8988T (cell line): ENCODE measurements around the gene EFNA1.
"Not testable (repeated sequence)": the region's sequence is repeated elsewhere in the genome, so short reads cannot be mapped to it uniquely, and the experiment has no call there.

Experiments used
- DNase-seq: peaks from one replicate; pipeline ENCODE4 v3.0.0; 2011

EFNA1 gene

GRCh38 chr1:155160128-155160527 lies 32.5 kb downstream of the EFNA1 start:
- no peak for DNase-seq

DNA sequence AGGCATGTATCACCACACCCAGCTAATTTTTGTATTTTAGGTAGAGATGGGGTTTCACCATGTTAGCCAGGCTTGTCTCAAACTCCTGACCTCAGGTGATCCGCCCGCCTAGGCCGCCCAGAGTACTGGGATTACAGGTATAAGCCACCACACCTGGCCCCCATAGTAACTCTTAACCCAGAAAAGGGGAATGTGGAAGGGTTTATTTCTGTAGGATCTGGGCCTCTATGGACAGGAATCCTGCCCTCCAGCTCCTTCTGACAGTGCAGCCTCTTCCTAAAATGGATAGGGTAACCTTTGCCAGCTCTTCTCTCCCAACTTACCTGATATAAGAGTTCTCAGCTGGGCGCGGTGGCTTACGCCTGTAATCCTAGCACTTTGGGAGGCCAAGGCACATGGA lies 35.0 kb downstream of the EFNA1 start:
- DNase-seq, result not testable (repeated sequence)

- DNase-seq, result not testable (repeated sequence)
Measured at GRCh38 chr1:155163785-155164184, 36.1 kb downstream of the EFNA1 start.

GRCh38 chr1:155164625-155165024 lies 36.9 kb downstream of the EFNA1 start:
- DNase-seq, result not testable (repeated sequence)

DNA sequence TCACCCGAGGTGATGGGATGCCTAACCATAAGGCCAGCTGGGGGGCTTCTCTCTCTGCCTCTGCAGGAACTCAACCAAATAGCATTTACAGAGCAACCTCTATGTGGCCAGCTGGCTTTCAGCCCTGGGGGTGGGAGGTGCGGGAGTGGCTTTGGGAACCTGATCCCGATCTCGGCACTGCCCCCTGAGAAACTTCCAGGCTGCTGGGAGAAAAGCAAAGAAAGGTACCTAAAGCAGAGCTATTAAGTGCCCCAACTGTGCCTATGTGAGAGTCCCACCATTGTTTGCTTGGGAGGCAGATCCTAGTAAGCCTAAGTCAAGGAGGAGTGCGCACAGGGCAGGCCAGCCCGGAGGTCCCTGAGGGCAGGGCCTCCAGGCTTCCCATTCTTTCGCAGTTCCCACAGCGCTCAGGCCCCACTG lies 38.4 kb downstream of the EFNA1 start:
- DNase-seq, result no peak

- no peak for DNase-seq
Measured at GRCh38 chr1:155166471-155167165, 38.9 kb downstream of the EFNA1 start.

GRCh38 chr1:155167166-155168104 lies 39.8 kb downstream of the EFNA1 start:
- peak; percentile 83 for DNase-seq

- not testable (repeated sequence) for DNase-seq
Measured at GRCh38 chr1:155168105-155168445, 40.4 kb downstream of the EFNA1 start.

- DNase-seq, result no peak
Measured at GRCh38 chr1:155168456-155169210, 41.0 kb downstream of the EFNA1 start.

GRCh38 chr1:155169541-155169940 lies 41.9 kb downstream of the EFNA1 start:
- no peak for DNase-seq

- no peak for DNase-seq
Measured at GRCh38 chr1:155170101-155170785, 42.6 kb downstream of the EFNA1 start.

- no peak for DNase-seq
Measured at GRCh38 chr1:155170806-155171205, 43.1 kb downstream of the EFNA1 start.

GRCh38 chr1:155171836-155172731 lies 44.4 kb downstream of the EFNA1 start:
- no peak for DNase-seq

DNA sequence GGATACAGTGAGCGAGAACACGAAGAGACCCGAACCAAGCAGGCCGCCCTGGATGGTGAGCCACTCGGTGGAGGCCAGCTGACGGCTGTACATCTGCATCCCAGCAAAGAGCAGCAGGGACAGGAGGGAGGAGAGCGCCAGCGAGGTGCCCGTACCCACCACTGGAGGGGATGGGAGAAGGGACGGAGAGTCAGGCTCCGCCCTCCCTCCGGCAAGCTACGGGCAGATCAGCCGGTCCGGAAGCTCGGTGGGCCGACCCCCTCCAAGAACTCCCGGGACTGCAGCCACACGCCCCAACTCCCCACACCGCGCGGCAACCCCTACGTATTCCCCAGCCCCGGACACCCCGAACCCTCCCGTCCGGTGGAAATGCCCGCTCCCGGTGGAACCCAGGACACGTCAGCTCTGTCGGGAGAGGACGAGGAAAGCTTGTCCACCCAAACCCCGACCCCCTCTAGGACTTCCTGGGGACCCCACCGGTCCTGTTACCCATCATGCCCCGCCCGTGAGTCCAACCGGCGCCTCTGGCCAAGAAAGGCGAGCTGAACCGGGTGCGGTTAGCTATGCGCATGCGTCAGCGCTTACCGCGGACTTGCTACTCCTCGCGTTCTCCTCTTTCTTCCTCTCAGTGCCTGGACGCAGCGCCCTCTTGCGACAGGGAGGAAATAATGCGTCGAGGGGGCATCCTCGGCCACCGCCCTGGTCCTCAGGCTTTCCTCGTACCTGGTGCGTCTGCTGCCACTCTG lies 45.2 kb downstream of the EFNA1 start, which contains the start of gene KRTCAP2:
Gene KRTCAP2 (minus strand): TSS at position 573 of the 746 bp plus-strand sequence. CDS start 80 bp downstream, at position 493.
- DNase-seq, result peak; percentile 98

DNA sequence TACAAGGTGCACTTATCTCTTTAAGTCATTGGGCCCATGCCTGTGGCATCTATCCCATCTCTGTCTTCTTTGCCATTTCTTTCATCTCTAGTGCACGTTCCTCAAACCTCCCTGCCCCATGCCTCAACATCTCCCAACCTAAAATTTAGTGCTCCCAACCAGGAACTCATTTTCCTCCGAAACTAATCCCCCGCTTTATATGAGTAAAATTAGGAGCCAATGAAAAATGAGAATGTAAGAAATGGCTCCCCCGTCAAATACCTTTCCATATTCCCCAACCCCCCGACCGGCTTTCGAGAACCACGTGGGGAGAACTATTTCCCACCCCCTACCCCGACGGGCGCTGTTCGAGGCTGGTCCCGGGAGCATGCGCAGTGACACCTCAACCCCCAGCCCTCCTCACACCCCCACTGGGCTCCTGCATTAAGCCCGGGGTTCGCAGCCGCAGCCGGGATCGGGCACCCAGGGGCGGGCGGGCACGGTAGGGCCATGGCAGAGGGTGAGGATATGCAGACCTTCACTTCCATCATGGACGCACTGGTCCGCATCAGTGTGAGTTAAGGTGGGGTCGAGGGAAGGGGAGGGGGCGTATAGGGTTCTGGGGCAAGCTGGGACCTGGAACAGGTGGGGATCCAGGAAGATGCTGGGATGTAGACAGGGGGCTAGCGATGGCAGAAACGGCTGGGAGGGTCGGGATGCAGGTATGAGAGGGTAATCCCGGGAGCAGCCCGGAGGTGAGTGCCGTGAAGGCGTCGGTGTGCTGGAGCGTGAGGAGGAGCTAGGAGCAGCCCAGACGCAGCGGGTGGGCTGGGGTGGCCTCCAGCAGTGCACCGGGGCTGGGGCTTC lies 46.0 kb downstream of the EFNA1 start, which contains the start of gene TRIM46:
Gene TRIM46 (plus strand): TSS at position 372 of the 846 bp plus-strand sequence. CDS start 118 bp downstream, at position 490.
- peak; percentile 69 for DNase-seq

GRCh38 chr1:155174324-155175280 lies 46.9 kb downstream of the EFNA1 start:
- DNase-seq, result peak; percentile 55

GRCh38 chr1:155175281-155175926 lies 47.7 kb downstream of the EFNA1 start:
- DNase-seq, result no peak

- DNase-seq, result peak; percentile 79
Measured at GRCh38 chr1:155175927-155176371, 48.3 kb downstream of the EFNA1 start.
